ENCODE data around the gene NKAIN1.
"Not testable (repeated sequence)": the region's sequence is repeated elsewhere in the genome, so short reads cannot be mapped to it uniquely, and the experiment has no call there.

The NKAIN1 gene

DNA sequence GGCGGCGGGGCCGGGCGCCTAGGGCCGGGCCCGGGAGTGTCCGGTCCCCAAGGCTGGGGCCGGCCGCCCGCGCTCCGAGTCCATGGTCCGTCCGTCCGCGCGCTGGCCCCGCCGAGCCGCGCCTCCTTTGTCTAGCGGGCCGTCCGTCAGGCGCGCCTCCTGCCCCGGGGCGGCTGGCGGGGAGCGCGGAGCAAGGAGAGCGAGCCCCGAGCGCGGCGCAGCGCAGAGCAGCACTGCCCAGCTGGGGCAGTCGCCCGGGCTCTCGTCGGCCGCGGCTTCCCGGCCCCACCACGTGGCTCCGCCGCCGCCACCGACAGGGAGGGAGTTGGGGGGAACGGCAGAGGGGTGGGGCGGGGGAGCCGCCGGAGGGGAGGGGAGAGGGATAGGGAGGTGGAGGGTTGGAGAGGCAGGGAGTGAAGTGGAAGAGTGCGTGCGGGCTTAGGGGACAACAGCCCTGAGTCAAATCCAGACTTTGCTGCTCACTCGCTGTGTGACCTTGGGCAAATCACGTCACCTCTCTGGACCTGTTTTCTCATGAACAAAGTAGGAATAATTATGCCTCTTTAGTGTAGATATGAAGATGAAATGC lies at the start of gene NKAIN1:
Gene NKAIN1, minus strand, starts transcription at position 235 of the 589 bp plus-strand sequence. CDS start 340 bp downstream, outside the sequence.
- no peak for DNase-seq (ENCODE audit: low read depth)

DNA sequence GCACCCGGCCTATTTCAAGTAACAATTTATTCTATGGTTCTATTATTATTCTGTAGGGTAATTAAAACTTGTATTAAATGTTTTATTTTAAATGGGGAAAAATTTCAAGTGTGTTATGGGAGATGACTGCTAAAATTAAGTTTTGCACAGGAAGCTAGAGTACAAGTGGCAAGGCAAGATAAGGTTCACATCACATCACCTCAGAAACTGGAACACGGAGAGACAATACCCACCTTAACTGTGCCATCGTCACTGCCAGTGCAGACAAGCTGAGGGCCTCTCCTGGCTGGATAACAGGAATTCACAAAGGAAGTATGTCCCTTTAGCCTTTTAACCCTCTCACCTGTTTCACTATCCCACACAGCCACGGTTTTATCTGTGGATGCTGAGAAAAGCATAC lies 49.3 kb upstream of the NKAIN1 start:
- DNase-seq (ENCODE audit: low read depth), result no peak

DNA sequence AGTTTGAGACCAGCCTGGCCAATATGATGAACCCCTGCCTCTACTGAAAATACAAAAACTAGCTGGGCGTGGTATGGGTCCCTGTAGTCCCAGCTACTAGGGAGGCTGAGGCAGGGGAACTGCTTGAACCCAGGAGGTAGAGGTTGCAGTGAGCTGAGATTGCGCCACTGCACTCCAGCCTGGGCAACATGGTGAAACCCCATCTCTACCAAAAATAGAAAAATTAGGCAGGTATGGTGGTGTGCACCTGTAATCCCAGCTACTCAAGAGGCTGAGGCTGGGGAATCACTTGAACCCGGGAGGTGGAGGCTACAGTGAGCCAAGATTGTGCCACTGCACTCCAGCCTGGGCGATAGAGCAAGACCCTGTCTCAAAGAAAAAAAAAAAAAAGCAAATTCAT lies 48.1 kb upstream of the NKAIN1 start:
- not testable (repeated sequence) for DNase-seq (ENCODE audit: low read depth)

DNA sequence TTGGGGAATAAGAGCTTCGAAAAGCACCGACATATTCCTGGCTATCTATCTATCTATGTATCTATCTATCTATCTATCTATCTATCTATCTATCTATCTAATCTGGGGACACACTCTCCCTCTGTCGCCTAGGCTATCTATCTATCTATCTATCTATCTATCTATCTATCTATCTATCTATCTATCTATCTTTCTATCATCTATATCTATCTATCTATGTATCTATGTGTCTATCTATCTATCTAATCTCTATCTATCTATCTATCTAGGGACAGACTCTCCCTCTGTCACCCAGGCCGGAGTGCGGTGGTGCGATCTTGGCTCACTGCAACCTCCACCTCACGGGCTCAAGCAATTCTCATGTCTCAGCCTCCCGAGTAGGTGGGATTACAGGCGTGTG lies 42.7 kb upstream of the NKAIN1 start:
- not testable (repeated sequence) for DNase-seq (ENCODE audit: low read depth)

DNA sequence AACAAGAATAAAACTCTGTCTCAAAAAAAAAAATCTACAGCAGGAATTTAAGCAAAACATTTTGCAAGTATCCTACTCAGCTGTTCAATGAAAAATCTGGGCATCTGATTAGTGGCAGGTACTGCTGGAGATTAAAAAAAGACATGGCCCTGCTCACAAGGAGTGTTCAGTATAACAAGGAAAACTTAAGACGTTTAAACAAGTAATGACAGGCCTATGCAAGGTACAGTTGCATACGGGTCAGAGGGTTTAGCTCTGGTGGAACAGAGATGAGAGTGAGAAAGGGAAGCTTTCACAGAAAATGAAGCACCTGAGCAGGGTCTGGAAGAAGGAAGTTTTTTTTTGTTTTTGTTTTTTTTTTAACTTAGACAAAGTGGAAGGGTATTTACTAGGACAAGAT lies 33.9 kb upstream of the NKAIN1 start:
- DNase-seq (ENCODE audit: low read depth), result no peak

DNA sequence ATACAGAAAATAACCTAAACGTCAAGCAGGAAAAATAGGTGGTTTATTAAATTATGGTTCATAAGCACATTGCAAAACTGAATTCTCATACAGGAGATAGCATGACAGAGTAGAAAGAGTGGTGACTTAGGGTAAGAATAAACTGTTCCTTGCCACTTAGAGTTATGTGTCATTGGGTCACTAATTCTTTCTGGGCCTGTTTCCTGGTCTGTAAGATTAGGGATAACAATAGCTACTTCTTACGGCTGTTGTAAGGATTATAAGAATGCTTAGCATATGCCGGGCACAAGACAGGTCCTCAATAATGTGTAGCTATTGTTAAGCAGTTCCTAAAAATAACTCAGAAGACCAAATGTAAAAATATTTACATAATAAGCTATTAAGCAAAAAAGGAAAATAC lies 32.7 kb upstream of the NKAIN1 start:
- no peak for DNase-seq (ENCODE audit: low read depth)

DNA sequence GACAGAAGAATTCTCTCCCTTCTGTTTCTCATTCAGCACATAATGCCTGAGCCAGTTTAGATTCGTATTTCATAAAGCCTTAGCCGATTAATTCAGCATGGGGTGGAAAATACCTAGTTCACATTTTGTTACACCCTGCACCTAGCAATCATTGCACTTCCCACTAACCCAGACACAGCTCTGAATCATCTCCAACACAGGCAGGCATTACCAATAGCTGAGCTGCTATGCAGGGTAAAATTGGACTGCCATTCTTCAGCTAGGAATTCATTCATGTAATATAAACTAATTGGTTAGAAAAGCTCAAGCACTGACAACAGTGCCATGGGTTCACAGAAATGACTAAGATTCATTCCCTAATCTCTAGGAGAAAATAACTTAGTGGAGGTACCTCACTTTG lies 26.9 kb upstream of the NKAIN1 start:
- DNase-seq (ENCODE audit: low read depth), result no peak

DNA sequence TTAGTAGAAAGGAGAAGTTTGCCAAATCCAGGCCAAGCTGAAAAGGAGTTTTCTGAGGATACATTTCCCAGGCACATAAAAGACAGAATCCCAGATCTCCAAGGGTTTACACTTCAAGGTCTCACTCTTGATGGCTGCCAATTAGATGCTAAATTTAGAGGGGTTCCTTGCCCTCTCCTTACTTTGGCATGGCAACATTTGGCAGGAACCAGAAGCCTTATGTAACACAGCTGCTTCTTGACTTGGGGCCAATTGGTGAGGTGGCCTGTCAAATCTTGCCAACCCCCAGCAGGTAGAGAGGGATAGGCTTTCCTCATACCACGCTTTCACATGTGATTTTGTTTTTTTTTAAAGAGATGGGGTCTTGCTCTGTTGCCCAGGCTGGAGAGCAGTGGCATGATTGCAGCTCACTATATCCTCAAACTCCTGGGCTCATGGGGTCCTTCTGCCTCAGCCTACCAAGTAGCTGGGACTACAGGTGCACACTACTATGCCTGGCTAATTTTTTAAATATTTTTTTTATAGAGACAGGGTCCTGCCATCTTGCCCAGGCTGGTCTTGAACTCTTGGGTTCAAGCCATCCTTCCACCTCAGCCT lies 25.2 kb upstream of the NKAIN1 start:
- DNase-seq (ENCODE audit: low read depth), result no peak

DNA sequence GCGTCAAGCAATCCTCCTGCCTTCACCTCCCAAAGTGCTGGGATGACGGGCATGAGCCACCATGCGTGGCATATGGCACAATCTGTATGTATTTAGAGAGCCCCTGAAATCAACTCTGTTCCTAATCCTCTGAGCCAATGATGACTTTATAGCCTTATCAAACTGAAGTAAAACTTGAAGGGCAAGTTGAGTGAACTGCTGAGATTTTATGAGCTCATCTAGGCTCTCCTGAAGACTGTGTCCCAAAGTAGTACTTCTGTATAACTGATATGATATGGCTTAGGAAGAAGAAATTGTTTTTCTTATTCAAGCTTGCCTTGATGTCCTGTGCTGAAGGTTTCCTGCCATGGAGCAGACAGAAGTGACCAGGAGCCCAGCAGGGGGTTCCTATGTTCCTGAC lies 23.7 kb upstream of the NKAIN1 start:
- no peak for DNase-seq (ENCODE audit: low read depth)

DNA sequence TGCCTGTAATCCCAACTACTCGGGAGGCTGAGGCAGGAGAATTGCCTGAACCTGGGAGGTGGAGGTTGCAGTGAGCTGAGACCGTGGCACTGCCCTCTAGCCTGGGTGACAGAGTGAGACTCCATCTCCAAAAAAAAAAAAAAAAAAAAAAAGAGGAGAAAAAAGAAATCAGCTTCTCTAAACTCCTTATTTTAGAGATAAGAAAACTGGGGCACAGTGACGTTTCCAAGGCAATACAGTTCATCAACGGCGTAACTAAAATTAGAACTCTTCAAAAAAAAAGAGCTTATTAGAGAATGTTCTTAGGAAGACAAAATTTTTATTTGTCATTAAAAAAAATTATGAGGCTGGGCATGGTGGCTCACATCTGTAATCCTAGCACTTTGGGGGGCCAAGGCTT lies 22.7 kb upstream of the NKAIN1 start:
- DNase-seq (ENCODE audit: low read depth), result not testable (repeated sequence)

DNA sequence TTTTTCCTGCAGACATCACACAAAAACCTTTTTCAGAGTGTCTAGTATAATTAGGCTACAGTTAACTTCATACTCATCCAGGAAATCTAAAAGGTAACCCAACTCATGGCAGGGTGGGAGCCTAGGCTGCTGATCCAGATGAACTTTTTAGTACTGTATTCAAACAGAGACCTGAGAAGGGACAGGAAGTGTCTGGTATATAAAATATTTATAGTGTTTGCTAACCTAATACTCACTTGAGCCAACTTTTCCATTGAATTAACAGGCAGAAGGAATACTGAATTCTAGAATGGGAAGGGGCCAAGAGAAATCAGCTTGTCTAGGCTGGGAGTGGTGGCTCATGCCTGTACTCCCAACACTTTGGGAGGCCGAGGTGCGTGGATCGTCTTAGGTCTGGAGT lies 22.2 kb upstream of the NKAIN1 start:
- DNase-seq (ENCODE audit: low read depth), result no peak

DNA sequence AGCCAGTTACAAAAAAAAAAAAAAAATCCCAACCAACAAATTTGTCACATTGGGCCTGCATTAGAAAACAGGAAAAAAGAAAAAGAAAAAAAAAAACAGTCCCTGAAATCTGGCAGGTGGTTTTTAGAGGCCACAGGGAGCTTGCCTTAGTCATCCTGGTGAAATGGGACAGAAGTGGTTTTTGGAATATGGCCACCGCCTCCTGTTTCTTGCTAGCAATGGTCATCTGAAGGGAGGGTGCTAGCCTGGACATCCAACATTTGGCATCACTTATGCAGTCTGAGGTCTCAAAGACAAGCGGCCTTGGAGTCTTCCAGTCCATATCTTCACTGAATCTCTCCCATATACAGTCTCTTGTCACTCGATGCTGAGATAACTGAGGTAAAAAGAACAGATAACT lies 20.1 kb upstream of the NKAIN1 start:
- DNase-seq (ENCODE audit: low read depth), result no peak

DNA sequence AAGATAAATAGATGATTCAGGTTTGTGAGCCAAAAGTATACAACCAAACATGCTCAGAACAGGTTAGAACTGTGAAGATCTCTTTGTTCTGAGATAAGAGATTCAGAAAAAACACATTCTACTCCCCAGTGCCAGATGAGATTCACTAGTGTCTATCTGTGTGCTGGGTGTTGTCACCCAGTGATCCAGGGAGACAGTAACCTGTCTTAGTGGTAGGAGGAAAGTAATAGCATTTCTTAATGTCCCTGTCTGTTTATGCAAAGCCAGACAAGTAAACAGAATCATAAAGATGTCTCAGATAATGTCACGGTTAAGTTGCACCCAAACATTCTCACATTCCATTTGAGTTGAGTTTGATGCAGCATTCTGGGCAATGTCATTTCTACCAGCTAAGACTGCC lies 18.9 kb upstream of the NKAIN1 start:
- no peak for DNase-seq (ENCODE audit: low read depth)

DNA sequence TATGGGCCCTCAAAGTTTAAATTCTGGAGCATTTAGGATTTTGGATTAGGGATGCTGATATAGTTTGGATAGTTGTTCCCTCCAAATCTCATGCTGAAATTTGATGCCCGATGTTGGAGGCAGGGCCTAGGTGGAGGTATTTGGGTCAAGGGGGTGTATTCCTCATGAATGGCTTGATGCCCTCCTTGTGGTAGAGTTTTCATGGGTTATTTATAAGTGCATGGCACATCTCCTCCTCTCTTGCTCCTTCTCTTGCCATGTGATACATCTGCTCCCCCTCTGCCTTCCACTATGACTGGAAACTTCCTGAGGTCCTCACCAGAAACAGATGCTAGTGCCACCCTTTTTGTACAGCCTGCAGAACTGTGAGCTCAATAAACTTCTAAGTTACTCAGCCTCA lies 17.5 kb upstream of the NKAIN1 start:
- no peak for DNase-seq (ENCODE audit: low read depth)

DNA sequence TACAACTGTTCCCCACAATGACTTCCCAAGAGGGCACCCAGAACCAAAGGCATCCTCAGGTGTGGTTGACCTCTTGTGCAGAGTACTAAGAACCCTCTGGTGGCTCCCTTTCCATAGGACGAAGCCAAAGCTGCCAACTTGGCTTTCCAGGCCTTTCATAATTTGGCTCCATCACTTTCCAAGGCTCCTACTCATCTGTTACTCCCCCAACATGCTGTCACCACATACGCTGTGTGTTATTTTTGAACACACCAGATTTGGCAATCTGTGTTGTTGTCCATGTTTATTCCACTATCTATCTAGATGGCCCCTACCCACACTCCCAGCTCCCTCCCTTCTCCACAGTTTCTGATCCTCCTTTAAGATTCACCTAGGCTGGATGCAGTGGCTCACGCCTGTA lies 10.2 kb upstream of the NKAIN1 start:
- DNase-seq (ENCODE audit: low read depth), result no peak

DNA sequence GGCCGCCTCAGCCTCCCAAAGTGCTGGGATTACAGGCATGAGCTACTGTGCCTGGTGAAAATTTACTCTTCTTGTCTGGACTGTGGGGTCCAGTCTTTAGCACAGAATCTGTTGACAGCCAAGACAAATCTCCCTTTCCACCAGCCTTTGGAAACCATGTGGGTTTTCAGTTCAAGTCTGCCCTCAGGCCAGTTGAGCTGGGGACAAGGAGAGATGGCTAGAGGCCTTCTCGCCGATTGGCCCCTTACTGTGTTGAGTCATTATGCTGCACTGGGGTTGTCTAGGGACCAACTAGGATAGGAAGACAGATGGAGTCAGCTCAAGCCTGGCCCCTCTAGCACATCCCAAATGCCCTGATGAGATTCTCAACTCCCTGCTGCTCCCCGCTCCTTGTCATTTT lies 8.6 kb upstream of the NKAIN1 start:
- no peak for DNase-seq (ENCODE audit: low read depth)

DNA sequence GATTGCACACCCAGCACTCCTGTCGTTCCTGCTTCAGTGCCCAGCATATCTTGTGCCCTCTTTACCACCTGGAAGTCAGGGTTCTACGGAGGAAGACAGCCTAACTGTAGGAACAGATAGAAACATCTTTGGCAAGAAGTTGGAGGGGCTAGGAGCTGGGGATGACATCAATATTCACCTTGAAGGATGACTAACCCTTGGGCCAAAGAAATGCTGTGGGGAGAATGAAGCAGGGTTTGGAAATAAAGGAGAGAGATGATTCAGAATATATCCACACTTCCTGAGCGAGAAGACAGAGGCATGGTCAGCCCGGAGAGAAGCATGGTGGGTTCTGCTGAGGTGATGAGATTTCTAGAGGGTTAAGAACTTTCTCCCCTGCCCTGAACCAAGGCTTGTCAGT lies 4.6 kb upstream of the NKAIN1 start:
- DNase-seq (ENCODE audit: low read depth), result no peak

DNA sequence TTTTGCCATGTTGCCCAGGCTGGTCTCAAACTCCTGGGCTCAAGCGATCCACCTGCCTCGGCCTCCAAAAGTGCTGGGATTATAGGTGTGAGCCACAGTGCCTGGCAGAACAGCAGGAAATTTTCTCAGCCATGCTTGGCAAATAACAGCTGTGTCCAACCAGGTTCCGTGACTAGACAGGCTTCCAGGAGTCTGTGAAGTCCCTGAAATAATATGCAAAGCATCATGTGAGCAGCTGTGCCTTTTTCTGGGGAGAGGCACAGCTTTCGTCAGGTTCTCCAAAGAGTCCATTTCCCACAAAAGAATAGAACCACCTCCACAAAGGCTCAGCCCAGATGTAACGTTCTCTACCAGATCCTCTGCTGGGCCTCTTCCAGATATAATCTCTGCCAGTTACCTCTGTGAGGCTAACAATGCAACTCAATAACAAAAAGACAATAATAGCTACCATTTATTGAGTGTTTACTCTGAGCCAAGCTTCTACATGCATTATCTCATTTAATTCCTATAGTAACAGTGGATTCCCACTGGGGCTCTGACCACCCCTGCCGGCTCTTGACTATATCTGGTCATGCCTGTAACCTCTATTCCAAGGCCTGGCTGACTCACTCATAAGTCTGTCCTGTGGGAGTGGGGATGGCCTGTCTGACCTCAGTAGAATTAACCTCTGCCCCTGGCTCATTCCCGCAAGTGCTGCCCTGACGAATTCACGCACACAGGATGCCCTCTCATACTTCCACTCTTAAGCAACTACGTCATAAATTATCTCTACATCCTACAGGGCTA lies 4.0 kb upstream of the NKAIN1 start:
- DNase-seq (ENCODE audit: low read depth), result no peak

DNA sequence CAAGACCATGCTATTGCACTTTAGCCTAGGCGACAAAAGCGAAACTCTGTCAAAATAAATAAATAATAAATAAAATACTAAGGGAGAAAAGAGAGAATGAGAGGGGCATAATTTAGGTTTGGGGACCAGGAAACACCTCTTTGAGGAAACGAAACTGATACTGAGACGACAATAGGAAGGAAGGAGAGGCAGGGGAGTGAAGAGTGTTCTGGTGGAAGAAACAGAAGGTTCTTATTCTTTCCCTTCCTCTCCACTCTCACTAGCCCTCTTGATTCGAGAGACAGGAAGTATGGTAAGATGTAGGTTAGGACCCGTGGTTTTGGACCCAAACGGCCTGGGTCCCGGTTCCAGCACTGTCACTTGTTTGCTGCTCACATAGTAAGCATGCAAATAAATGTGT lies 1.6 kb upstream of the NKAIN1 start:
- no peak for DNase-seq (ENCODE audit: low read depth)

DNA sequence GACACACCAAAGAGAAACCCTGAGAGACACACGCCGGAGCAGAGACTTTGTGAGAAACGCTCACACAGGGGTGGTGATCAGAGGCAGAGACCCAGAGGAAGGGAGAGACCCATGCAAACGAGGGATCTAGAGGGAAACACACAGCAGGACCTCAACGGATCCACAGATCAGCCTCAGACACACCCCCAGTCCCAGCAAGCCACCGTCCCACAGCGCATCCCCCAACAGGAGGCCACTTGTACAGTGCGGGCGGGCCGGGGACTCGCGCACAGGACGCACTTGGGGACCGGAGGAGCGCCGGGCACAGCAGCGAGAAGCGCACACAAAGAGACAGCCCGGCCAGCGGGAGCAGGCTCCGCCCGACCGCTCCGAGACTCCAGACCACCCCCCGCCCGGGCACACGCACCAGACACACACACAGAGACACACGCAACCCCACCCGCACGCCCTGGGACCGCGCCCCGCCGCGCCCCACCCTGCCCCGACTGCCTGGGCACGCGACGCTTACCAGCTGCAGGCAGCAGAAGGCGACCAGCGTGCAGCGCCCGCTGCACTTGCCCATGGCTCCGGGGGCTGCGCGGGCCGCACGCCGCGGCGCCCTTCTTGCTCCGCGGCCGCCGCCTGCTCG lies 587 bp downstream of the NKAIN1 start:
- DNase-seq (ENCODE audit: low read depth), result no peak

DNA sequence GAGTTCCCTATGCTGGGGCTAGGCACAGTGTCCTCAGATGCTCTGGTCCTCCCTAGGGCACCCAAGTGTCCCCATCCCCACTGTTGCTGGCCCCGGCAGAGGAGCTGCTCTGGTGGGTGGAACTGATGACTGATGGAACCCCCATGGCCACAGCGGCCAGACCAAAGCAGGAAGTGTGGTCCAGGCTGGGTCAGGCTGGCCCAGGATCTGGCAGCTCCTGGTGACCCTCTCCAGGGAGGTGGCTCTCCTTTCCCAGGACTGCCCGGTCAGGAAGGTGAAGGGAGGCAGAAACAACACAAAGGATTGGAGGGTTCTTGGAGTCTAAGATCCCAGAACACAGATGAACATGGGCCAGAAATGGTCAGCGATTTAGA lies 1.1 kb downstream of the NKAIN1 start:
- DNase-seq (ENCODE audit: low read depth), result no peak

DNA sequence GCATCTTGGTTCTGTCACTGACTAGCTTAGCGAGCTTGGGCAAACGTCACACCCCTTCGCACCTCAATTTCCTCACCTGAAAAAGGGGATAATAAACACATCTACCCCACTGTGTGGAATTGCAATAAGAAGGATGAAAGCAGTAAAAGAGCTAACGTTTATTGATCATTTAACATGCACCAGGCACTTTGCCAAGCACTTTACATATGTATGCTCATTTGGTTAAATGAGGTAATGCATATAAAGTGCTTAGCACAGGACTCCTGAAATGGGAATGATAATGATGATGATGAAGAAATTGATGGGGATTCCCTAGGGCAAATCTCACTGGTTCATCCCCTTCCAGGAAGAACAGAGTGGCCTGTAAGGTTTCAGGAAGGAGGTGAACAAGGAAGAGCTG lies 4.8 kb downstream of the NKAIN1 start:
- no peak for DNase-seq (ENCODE audit: low read depth)

DNA sequence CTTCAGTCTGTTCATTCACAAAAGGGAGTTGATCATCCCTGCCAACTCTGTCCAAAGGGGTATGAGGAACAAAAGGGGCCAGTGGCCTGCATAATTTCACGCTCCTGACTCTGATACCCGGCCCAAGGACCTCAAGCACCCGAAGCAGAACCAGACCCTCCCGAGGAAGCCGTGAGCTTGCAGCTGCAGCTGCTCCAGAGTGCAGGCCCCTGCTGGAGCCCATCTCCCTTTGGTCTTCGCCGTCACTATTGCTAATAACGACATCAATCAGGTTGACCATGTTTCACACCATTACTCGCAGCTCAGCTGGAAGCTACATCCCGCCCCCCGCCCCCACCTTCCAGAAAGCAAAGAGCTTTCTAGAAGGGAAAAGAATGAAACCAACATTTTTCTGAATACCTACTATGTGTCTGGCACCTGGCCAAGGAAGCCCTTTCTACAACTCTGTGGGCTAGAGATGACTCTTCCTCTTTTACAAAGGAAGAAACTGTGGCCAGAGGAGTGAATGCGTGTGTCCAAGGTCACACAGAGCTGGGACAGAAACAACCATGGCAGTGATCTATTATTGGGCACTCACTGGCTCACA lies 5.5 kb downstream of the NKAIN1 start:
- no peak for DNase-seq (ENCODE audit: low read depth)

All from non-pigmented ciliary epithelial cell (primary cell).